SK-N-DZ (cell line): ENCODE measurements around the gene MBP.
"Not testable (repeated sequence)": the region's sequence is repeated elsewhere in the genome, so short reads cannot be mapped to it uniquely, and the experiment has no call there.

Experiments
- DNase-seq: peaks from one replicate; pipeline ENCODE4 v3.0.0-alpha.2; 2015; ENCODE audit warnings: low spot score

The MBP gene

GRCh38 chr18:76952747-76953146 lies 179.8 kb downstream of the MBP start:
- no peak for DNase-seq

- no peak for DNase-seq
These were observed 180.9 kb downstream of the MBP start for GRCh38 chr18:76951456-76952247.

- no peak for DNase-seq
These were observed 184.2 kb downstream of the MBP start for GRCh38 chr18:76948345-76948744.

- DNase-seq, result not testable (repeated sequence)
These were observed 188.2 kb downstream of the MBP start for GRCh38 chr18:76944346-76944745.

GRCh38 chr18:76943542-76944339 lies 188.8 kb downstream of the MBP start:
- DNase-seq, result no peak

GRCh38 chr18:76941284-76941683 lies 191.3 kb downstream of the MBP start:
- DNase-seq, result no peak

GRCh38 chr18:76938619-76939018 lies 194.0 kb downstream of the MBP start:
- no peak for DNase-seq

GRCh38 chr18:76937597-76937996 lies 195.0 kb downstream of the MBP start:
- no peak for DNase-seq

GRCh38 chr18:76936877-76937276 lies 195.7 kb downstream of the MBP start:
- no peak for DNase-seq

- DNase-seq, result no peak
These were observed 196.8 kb downstream of the MBP start for GRCh38 chr18:76935722-76936337.

- DNase-seq, result no peak
These were observed 200.4 kb downstream of the MBP start for GRCh38 chr18:76932026-76932819.

GRCh38 chr18:76931171-76931570 lies 201.4 kb downstream of the MBP start:
- DNase-seq, result no peak
